Tibial nerve (tissue), 4 donors: ENCODE data around the gene NUP155. TPM values are rescaled to one million over a fixed set of nuclear protein-coding genes. Genes with fewer than 3 reads are reported as not detected.

ENCODE experiments used
- DNase-seq, 2 donors: peaks; one replicate each; pipeline ENCODE4 v3.0.0-alpha.2; 2019; ENCODE audit warnings: low spot score in 2 of 2
- H3K27ac ChIP-seq, 4 donors: fragments of 200-600 bp; sonication (generic) in 3 of 4; one replicate each; pipeline ENCODE4 v1.5.1; 2017 to 2019; ENCODE audit warnings: mild to moderate bottlenecking in 1 of 4
- H3K27me3 ChIP-seq, 2 donors: fragments of 200-600 bp; sonication (generic) in 1 of 2; one replicate each; pipeline versions ENCODE4 v1.5.1 to v1.6.0; 2017 to 2019
- H3K36me3 ChIP-seq, 3 donors: fragments of 200-600 bp; sonication (generic); one replicate each; pipeline ENCODE4 v1.5.1; 2018 to 2019
- H3K4me1 ChIP-seq, 4 donors: fragments of 200-600 bp; sonication (generic) in 3 of 4; one replicate each; pipeline ENCODE4 v1.5.1; 2017 to 2019
- H3K4me3 ChIP-seq, 4 donors: fragments of 200-600 bp; sonication (generic) in 3 of 4; one replicate each; pipeline ENCODE4 v1.5.1; 2017 to 2019; ENCODE audit warnings: mild to moderate bottlenecking in 1 of 4, moderate library complexity in 1 of 4
- H3K9me3 ChIP-seq, 4 donors: fragments of 200-600 bp; sonication (generic) in 3 of 4; one replicate each; pipeline ENCODE4 v1.5.1; 2017 to 2019
- EP300 ChIP-seq, 2 donors: sonication (generic); formaldehyde crosslinking; IDR thresholded peaks; one replicate each; pipeline ENCODE4 v1.6.1; 2017; ENCODE audit warnings: antibody characterized with exemption in 2 of 2, mild to moderate bottlenecking in 1 of 2
- POLR2A ChIP-seq, 2 donors: fragments of 450-650 bp; IDR thresholded peaks; one replicate each; pipeline ENCODE4 v1.6.1; 2017; ENCODE audit warnings: antibody characterized with exemption in 2 of 2, mild to moderate bottlenecking in 2 of 2, moderate library complexity in 2 of 2
- WGBS, 2 donors: methylation state at CpG; one replicate each; pipeline ENCODE4 v1.1.5; 2018; 5-methylcytosine and 5-hydroxymethylcytosine counted together
- small RNA-seq: library from RNA; depleted of rRNA; stranded (forward); fragments of <200 nt; gene quantifications from one replicate; pipeline ENCODE3, GENCODE V24; 2016
- total RNA-seq, 4 donors: library from RNA; depleted of rRNA; stranded (reverse); fragments of >200 nt; gene quantifications; one replicate each; pipeline ENCODE4 v1.1.0, GENCODE V29; 2016
- TF ChIP-seq, protein P1 (sequence below), 5 experiments: fragments of 200-600 bp in 3 of 5; fragments of 450-650 bp in 2 of 5; sonication (generic) in 3 of 5; IDR thresholded peaks; one replicate each; pipeline ENCODE4 v1.5.1; 2016 to 2019; ENCODE audit warnings: antibody characterized with exemption in 5 of 5, mild to moderate bottlenecking in 3 of 5, moderate library complexity in 2 of 5

The NUP155 gene
- total RNA-seq, 4 donors from 2014 or later, result 20.4 to 25.5 (median 22.6) TPM

- peaks cover 0 to 9% (median 0%) of the 10 kb centered on the region in 3 donors for H3K36me3 ChIP-seq
- H3K27me3 ChIP-seq, result no peaks in the 10 kb centered on the region
- H3K4me3 ChIP-seq, result peak overlapping the region in 1 of 4 donors; percentile 94
- 89 to 91% methylated on average over 4 of the region's 4 CpGs for WGBS, 2 donors
- TF ChIP-seq POLR2A (IDR thresholded peaks at IDR 0.05) (no peak), EP300 (IDR thresholded peaks at IDR 0.05) (no peak)
- TF ChIP-seq, protein P1, sequence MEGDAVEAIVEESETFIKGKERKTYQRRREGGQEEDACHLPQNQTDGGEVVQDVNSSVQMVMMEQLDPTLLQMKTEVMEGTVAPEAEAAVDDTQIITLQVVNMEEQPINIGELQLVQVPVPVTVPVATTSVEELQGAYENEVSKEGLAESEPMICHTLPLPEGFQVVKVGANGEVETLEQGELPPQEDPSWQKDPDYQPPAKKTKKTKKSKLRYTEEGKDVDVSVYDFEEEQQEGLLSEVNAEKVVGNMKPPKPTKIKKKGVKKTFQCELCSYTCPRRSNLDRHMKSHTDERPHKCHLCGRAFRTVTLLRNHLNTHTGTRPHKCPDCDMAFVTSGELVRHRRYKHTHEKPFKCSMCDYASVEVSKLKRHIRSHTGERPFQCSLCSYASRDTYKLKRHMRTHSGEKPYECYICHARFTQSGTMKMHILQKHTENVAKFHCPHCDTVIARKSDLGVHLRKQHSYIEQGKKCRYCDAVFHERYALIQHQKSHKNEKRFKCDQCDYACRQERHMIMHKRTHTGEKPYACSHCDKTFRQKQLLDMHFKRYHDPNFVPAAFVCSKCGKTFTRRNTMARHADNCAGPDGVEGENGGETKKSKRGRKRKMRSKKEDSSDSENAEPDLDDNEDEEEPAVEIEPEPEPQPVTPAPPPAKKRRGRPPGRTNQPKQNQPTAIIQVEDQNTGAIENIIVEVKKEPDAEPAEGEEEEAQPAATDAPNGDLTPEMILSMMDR (IDR thresholded peaks at IDR 0.05), result no peak
- H3K27ac ChIP-seq, result no peak overlapping the region
- H3K4me1 ChIP-seq, result peaks cover 0 to 37% (median 20%) of the 10 kb centered on the region in 4 donors
- no peaks in the 10 kb centered on the region for H3K9me3 ChIP-seq
- no peak for DNase-seq
Measured at GRCh38 chr5:37247496-37247895, 123.4 kb downstream of the NUP155 start.

DNA sequence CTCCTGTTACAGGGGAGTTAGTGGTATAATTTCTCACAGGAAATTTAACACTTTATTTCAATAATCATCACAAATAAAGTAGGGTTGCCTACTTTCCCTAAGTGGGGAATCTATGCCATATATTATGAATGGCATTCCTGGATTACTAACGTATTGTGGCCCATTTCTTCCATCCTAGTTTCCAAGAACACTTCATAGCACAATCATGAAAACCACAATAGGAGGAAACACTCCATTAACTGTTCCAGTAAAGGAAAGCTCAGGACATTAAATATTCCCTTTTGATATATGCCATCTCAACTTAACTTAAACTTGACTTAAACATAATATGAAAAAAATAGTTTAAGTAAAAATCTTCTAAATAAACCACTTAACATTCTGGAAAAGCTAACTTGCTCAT lies 123.9 kb downstream of the NUP155 start:
- H3K27me3 ChIP-seq, result no peaks in the 10 kb centered on the region
- H3K27ac ChIP-seq, result no peak overlapping the region
- TF ChIP-seq EP300 (IDR thresholded peaks at IDR 0.05) (no peak), POLR2A (IDR thresholded peaks at IDR 0.05) (no peak)
- TF ChIP-seq, protein P1 (IDR thresholded peaks at IDR 0.05), result no peak
- WGBS, 2 donors, result 42 to 43% methylated on average over 1 of the region's 1 CpG
- peaks cover 0 to 13% (median 0%) of the 10 kb centered on the region in 3 donors for H3K36me3 ChIP-seq
- H3K4me3 ChIP-seq, result no peak overlapping the region
- no peak for DNase-seq
- peaks cover 0 to 37% (median 20%) of the 10 kb centered on the region in 4 donors for H3K4me1 ChIP-seq
- no peaks in the 10 kb centered on the region for H3K9me3 ChIP-seq

Small RNA genes within 50 kb of the gene (small RNA-seq; reads per million reads assigned to genes)
- not detected for gene RNU7-75P

Other genes with a start within 250 kb of the NUP155 start
- 10 to 100 TPM; 50.0 to 80.0 (median 61.1) TPM for gene CPLANE1, start 121.7 kb downstream of the NUP155 start, total RNA-seq
- 10 to 100 TPM; 35.1 to 68.6 (median 47.4) TPM for gene WDR70, start 8.2 kb upstream of the NUP155 start, total RNA-seq